NCI-H2107 (cell line): Measurements from ENCODE around the gene LANCL1.

Source experiments
- DNase-seq: peaks from one replicate; lab custom pipeline; 2025; lab: John Stamatoyannopoulos, UW

LANCL1 gene

GRCh38 chr2:210476194-210477128 lies at the start of gene LANCL1:
TSS of gene LANCL1 (minus strand) at chr2:210476759. CDS start at chr2:210476396, 363 bp downstream.
- peak; percentile 41 for DNase-seq

- DNase-seq, result no peak
Measured at GRCh38 chr2:210524533-210524932, 48.0 kb upstream of the LANCL1 start.

GRCh38 chr2:210523650-210524289 lies 47.2 kb upstream of the LANCL1 start:
- DNase-seq, result no peak

- DNase-seq, result no peak
Measured at GRCh38 chr2:210522399-210522798, 45.8 kb upstream of the LANCL1 start.

GRCh38 chr2:210519594-210519993 lies 43.0 kb upstream of the LANCL1 start:
- no peak for DNase-seq

GRCh38 chr2:210517264-210517663 lies 40.7 kb upstream of the LANCL1 start:
- DNase-seq, result no peak

- no peak for DNase-seq
Measured at GRCh38 chr2:210515911-210516310, 39.4 kb upstream of the LANCL1 start.

GRCh38 chr2:210503725-210504191 lies 27.2 kb upstream of the LANCL1 start:
- DNase-seq, result no peak

- peak; percentile 37 for DNase-seq
Measured at GRCh38 chr2:210503001-210503623, 26.6 kb upstream of the LANCL1 start.

- DNase-seq, result no peak
Measured at GRCh38 chr2:210496512-210496911, 20.0 kb upstream of the LANCL1 start.

GRCh38 chr2:210493528-210493927 lies 17.0 kb upstream of the LANCL1 start:
- DNase-seq, result no peak

GRCh38 chr2:210481601-210482175 lies 5.1 kb upstream of the LANCL1 start:
- no peak for DNase-seq

GRCh38 chr2:210480764-210481163 lies 4.2 kb upstream of the LANCL1 start:
- DNase-seq, result no peak

- DNase-seq, result no peak
Measured at GRCh38 chr2:210480079-210480478, 3.5 kb upstream of the LANCL1 start.

- DNase-seq, result no peak
Measured at GRCh38 chr2:210478661-210479060, 2.1 kb upstream of the LANCL1 start.

GRCh38 chr2:210477496-210477895 lies 937 bp upstream of the LANCL1 start:
- no peak for DNase-seq

GRCh38 chr2:210475706-210476105 lies 853 bp downstream of the LANCL1 start:
- no peak for DNase-seq

- DNase-seq, result no peak
Measured at GRCh38 chr2:210474776-210475175, 1.8 kb downstream of the LANCL1 start.

- DNase-seq, result no peak
Measured at GRCh38 chr2:210461401-210461800, 15.2 kb downstream of the LANCL1 start.

- DNase-seq, result no peak
Measured at GRCh38 chr2:210460322-210461227, 16.0 kb downstream of the LANCL1 start.

- no peak for DNase-seq
Measured at GRCh38 chr2:210459880-210460279, 16.7 kb downstream of the LANCL1 start.
